Right atrium auricular region (tissue), 2 donors: Measurements from ENCODE around the gene ARHGEF6. TPM values are rescaled to one million over a fixed set of nuclear protein-coding genes. Genes with fewer than 3 reads are reported as not detected.

Experiments
- DNase-seq: peaks from one replicate; pipeline ENCODE4 v3.0.0-alpha.2; 2019; ENCODE audit warnings: low spot score
- H3K27ac ChIP-seq, 2 donors: fragments of 200-600 bp; sonication (generic); 1 replicate in 1 of 2; 2 replicates in 1 of 2; pipeline ENCODE4 v1.5.1; 2016 to 2019
- H3K27me3 ChIP-seq, 2 donors: fragments of 200-600 bp; sonication (generic); one replicate each; pipeline versions ENCODE4 v1.5.1 to v1.6.0; 2017 to 2019
- H3K36me3 ChIP-seq: fragments of 200-600 bp; sonication (generic); one replicate; pipeline ENCODE4 v1.5.1; 2016
- H3K4me1 ChIP-seq, 2 donors: fragments of 200-600 bp; sonication (generic); one replicate each; pipeline versions ENCODE4 v1.5.1 to v1.6.0; 2017 to 2019
- H3K4me3 ChIP-seq, 2 donors: fragments of 200-600 bp; sonication (generic); 1 replicate in 1 of 2; 2 replicates in 1 of 2; pipeline ENCODE4 v1.5.1; 2017 to 2019; ENCODE audit warnings: mild to moderate bottlenecking in 1 of 2, moderate library complexity in 1 of 2
- H3K9me3 ChIP-seq, 2 donors: fragments of 200-600 bp; sonication (generic); one replicate each; pipeline ENCODE4 v1.5.1; 2019
- total RNA-seq, 2 donors: library from RNA; depleted of rRNA; stranded (reverse); fragments of >200 nt; gene quantifications; one replicate each; pipeline ENCODE4 v1.1.0, GENCODE V29; 2016
- TF ChIP-seq, protein P1 (sequence below), 2 donors: fragments of 200-600 bp; sonication (generic); IDR thresholded peaks; one replicate each; pipeline ENCODE4 v1.5.1; 2019; ENCODE audit warnings: antibody characterized with exemption in 2 of 2

Gene ARHGEF6
- total RNA-seq, 2 donors from 2014 or later = 41.3 to 45.8 TPM

DNA sequence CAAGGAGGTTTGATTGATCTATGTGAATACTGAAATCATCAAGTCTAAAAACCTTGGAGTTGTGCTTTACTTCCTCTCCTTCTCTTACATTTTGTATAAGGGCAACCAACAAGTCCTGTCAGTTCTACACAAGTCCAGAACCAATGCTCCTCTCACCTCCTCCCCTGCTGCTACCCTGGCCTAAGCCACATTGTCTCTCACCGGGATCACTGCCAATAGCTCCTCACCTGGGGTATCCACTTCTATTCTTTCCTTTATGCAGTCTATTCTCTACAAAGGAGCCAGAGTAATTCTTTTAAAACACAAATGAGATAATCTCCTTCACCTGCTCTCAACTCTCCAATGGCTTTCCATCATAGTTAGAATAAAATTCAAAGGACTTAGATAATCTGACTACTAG lies 13.3 kb upstream of the ARHGEF6 start:
- no peak for DNase-seq
- H3K4me3 ChIP-seq = no peak overlapping the region
- H3K36me3 ChIP-seq = no peaks in the 10 kb centered on the region
- H3K27ac ChIP-seq = no peak overlapping the region
- H3K9me3 ChIP-seq = no peaks in the 10 kb centered on the region
- H3K27me3 ChIP-seq = no peaks in the 10 kb centered on the region
- no peaks in the 10 kb centered on the region for H3K4me1 ChIP-seq
- TF ChIP-seq, protein P1, sequence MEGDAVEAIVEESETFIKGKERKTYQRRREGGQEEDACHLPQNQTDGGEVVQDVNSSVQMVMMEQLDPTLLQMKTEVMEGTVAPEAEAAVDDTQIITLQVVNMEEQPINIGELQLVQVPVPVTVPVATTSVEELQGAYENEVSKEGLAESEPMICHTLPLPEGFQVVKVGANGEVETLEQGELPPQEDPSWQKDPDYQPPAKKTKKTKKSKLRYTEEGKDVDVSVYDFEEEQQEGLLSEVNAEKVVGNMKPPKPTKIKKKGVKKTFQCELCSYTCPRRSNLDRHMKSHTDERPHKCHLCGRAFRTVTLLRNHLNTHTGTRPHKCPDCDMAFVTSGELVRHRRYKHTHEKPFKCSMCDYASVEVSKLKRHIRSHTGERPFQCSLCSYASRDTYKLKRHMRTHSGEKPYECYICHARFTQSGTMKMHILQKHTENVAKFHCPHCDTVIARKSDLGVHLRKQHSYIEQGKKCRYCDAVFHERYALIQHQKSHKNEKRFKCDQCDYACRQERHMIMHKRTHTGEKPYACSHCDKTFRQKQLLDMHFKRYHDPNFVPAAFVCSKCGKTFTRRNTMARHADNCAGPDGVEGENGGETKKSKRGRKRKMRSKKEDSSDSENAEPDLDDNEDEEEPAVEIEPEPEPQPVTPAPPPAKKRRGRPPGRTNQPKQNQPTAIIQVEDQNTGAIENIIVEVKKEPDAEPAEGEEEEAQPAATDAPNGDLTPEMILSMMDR (IDR thresholded peaks at IDR 0.05) = no peak

DNA sequence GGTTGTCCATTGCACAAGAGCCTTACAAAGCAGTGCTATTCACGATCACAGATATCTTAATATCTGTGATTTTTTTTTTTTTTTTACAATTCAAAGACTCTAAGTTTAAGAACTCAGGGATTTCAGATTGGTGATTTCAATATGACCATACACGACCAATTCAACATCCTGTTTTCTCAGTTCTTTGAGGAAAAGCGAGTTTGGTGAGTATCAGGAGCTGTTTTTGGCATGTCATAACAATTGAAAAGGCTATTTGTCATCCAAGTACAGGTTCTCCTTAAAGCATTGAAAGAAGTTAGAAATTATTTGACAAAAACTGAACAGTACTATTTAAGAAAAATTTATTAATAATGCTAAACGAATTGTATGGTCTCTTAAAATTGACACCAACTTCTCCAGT lies 9.1 kb upstream of the ARHGEF6 start:
- Histone ChIP-seq H3K27me3 (no peaks in the 10 kb centered on the region), H3K36me3 (no peaks in the 10 kb centered on the region), H3K4me1 (no peaks in the 10 kb centered on the region), H3K27ac (no peak overlapping the region), H3K4me3 (no peak overlapping the region), H3K9me3 (no peaks in the 10 kb centered on the region)
- no peak for DNase-seq
- TF ChIP-seq, protein P1 (IDR thresholded peaks at IDR 0.05) = no peak

DNA sequence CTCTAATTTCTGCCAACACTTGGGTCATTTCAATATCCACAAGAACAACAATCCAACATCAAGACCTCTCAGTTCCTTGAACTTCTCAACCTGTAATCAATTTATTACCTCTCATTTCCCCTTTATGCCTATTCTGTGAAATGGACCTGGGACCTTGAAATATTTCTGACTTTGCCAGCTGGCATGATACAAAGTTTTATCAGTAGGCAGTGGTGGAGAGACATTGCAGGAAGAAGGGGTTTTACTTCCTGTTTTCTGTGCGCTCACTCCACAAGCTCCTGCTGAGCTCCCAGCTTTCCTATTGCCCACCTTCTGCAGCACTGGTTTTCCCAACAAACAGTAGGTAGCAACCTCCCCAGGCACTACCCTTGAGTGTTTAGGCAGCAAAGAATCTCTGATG lies 3.5 kb upstream of the ARHGEF6 start:
- no peaks in the 10 kb centered on the region for H3K9me3 ChIP-seq
- no peak for DNase-seq
- no peak overlapping the region for H3K4me3 ChIP-seq
- peaks cover 0 to 8% of the 10 kb centered on the region in 2 donors for H3K4me1 ChIP-seq
- no peak overlapping the region for H3K27ac ChIP-seq
- H3K27me3 ChIP-seq = no peaks in the 10 kb centered on the region
- no peaks in the 10 kb centered on the region for H3K36me3 ChIP-seq
- TF ChIP-seq, protein P1 (IDR thresholded peaks at IDR 0.05) = no peak

DNA sequence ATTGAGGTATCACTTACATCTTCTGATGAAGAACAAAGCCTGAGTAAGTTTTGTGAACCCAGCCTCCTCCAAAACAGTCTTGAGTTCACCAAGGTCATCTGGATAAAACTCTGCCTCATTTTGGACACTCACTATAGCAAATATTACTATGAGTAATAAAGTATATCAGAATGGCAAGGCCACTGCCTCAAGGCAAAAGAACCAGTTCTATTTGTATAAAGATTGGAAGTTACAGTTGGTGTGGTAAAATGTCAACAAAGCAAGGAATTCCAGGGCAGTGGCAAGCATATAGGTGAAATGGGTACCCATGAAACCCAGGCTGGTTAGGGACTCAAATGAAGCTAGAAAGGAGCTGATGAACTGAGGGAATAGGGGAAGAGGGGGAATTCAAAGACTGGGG lies 2.4 kb upstream of the ARHGEF6 start:
- no peak overlapping the region for H3K4me3 ChIP-seq
- no peaks in the 10 kb centered on the region for H3K27me3 ChIP-seq
- H3K9me3 ChIP-seq = no peaks in the 10 kb centered on the region
- no peak for DNase-seq
- TF ChIP-seq, protein P1 (IDR thresholded peaks at IDR 0.05) = no peak
- H3K4me1 ChIP-seq = peaks cover 0 to 8% of the 10 kb centered on the region in 2 donors
- H3K27ac ChIP-seq = no peak overlapping the region
- no peaks in the 10 kb centered on the region for H3K36me3 ChIP-seq

DNA sequence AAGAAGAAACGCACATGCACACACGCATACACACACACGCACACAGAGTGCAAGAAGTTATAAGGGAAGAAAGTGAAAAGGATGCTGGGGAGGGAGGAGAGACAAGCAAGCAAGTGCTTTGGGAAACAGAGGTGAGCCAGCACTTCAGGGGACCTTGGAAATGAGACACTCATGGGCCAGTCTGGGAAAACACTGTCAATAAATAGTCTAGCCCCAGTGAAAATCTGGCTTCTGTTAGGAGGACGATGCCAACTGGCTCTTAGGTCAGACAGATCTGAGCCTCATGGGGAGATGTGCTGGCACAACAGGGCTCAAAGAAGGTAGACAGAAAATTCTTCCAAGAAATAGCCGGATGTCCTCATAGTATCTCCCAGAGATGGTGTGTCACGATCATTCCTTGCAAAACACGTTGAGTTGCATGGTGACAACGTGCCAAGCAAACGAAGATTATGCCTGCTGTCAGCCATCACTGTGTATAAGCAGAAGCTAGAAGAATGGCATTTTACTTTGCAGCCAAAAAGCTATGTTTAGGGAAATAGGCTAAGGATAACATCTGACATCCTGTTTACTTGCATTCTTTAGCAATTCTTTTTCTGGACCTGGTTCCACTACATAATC lies 557 bp upstream of the ARHGEF6 start:
- TF ChIP-seq, protein P1 (IDR thresholded peaks at IDR 0.05) = no peak
- no peaks in the 10 kb centered on the region for H3K9me3 ChIP-seq
- H3K27ac ChIP-seq = peak overlapping the region in 1 of 2 donors; percentile 44
- DNase-seq = no peak
- no peaks in the 10 kb centered on the region for H3K36me3 ChIP-seq
- H3K4me1 ChIP-seq = peaks cover 0 to 8% of the 10 kb centered on the region in 2 donors
- no peaks in the 10 kb centered on the region for H3K27me3 ChIP-seq
- peak overlapping the region in 1 of 2 donors; percentile 36 for H3K4me3 ChIP-seq

DNA sequence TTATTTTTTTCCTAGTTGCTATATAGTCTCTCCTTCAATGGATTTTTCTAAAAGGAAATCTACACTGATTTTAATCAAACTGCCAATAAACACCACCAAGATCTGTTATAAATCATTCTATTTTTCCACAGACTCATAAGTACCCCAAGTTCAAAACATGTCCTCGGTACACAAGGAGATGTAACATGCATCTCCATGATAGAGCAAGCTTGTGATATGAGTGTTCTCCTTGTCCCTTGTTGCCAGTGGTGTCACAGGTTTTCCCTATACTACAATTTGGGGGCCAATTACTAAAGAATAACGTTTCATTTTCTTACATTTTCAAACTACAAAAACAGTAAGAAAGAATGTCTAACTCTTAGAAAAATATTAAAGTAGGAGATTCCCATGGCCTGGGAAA lies 491 bp downstream of the ARHGEF6 start:
- Histone ChIP-seq H3K27ac (peak overlapping the region; percentile 18 to 44), H3K4me1 (peaks cover 0 to 8% of the 10 kb centered on the region in 2 donors), H3K9me3 (no peaks in the 10 kb centered on the region), H3K36me3 (no peaks in the 10 kb centered on the region), H3K4me3 (peak overlapping the region in 1 of 2 donors; percentile 36), H3K27me3 (no peaks in the 10 kb centered on the region)
- TF ChIP-seq, protein P1 (IDR thresholded peaks at IDR 0.05) = no peak
- no peak for DNase-seq
